K562 (cell line): ENCODE data around the gene ZFP2. TPM values are rescaled to one million over a fixed set of nuclear protein-coding genes. Genes with fewer than 3 reads are reported as not detected.

Source experiments
- ATAC-seq: fragments of 200-7000 bp; cut with Tn5 transposase; 3 replicates; pipeline ENCODE4 v1.9.1; 2020; ENCODE audit warnings: moderate library complexity
- BruUV-seq: library from RNA; stranded (reverse); fragments of 400-500 nt; replicated peaks from 2 replicates; lab custom pipeline; 2021; lab: Mats Ljungman, UMichigan
- CTCF ChIA-PET: fragments of 300-600 bp; formaldehyde crosslinking; extraction: SDS; loops from one replicate; lab custom pipeline; 2021; ENCODE audit warnings: low intra/inter-chr PET ratio; lab: Yijun Ruan, JAX
- POLR2A ChIA-PET: fragments of 300-600, 350-650 bp; sonication (Branson Sonifier 250); formaldehyde crosslinking; extraction: SDS; loops from one replicate; lab custom pipeline; 2021; ENCODE audit warnings: antibody characterized with exemption, inconsistent platforms; lab: Yijun Ruan, JAX
- DNase-seq, 4 experiments: peaks; one replicate each; pipeline versions ENCODE4 v3.0.0 to v3.0.0-alpha.2; 2011 to 2018; ENCODE audit warnings: low spot score in 3 of 4, mixed read lengths in 3 of 4; ENCODE audit errors: extremely low read depth in 1 of 4
- FAIRE-seq: peaks from 2 replicates; lab custom pipeline; 2011; peaks lifted over from hg19 to GRCh38; lab: Jason Lieb, UNC
- H2AFZ ChIP-seq: 2 replicates; pipeline ENCODE4 v1.6.0; 2011; ENCODE audit warnings: low read depth, low read length, control low read depth, inconsistent platforms
- H3K27ac ChIP-seq: fragments of 200-600 bp; 3 replicates; pipeline ENCODE4 v1.8.0; 2011; ENCODE audit warnings: low read depth, mild to moderate bottlenecking, control low read depth, inconsistent platforms, low read length, moderate library complexity, mixed read lengths; ENCODE audit errors: extremely low read depth
- H3K27me3 ChIP-seq, 2 experiments: fragments of 300-600 bp in 1 of 2; 2 replicates in 1 of 2; 3 replicates in 1 of 2; pipeline versions ENCODE4 v1.6.0 to v1.8.0; 2011; ENCODE audit warnings: inconsistent platforms in 2 of 2, low read length in 2 of 2, mild to moderate bottlenecking in 1 of 2, mixed read lengths in 1 of 2, moderate library complexity in 1 of 2; ENCODE audit not compliant: control insufficient read depth in 2 of 2, insufficient read depth in 2 of 2
- H3K36me3 ChIP-seq: fragments of 300-600 bp; 3 replicates; pipeline ENCODE4 v1.8.0; 2011; ENCODE audit warnings: mild to moderate bottlenecking, low read length, inconsistent platforms; ENCODE audit not compliant: control insufficient read depth, insufficient read depth
- H3K4me1 ChIP-seq, 2 experiments: fragments of 200-600 bp in 1 of 2; replicated peaks in 1 of 2; 2 replicates in 1 of 2; 3 replicates in 1 of 2; pipeline versions ENCODE4 v1.5.1 to v1.8.0; 2011; ENCODE audit warnings: inconsistent platforms in 2 of 2, low read length in 2 of 2, mild to moderate bottlenecking in 1 of 2, mixed read lengths in 1 of 2, moderate library complexity in 1 of 2; ENCODE audit not compliant: control insufficient read depth in 2 of 2, insufficient read depth in 2 of 2
- H3K4me2 ChIP-seq: 2 replicates; pipeline ENCODE4 v1.6.1; 2011; ENCODE audit warnings: low read length, control low read depth, inconsistent platforms, mixed read lengths; ENCODE audit not compliant: insufficient read depth
- H3K4me3 ChIP-seq: fragments of 200-600 bp; sonication (generic), shearing (Covaris generic); 2 replicates; pipeline ENCODE4 v1.5.1; 2016; ENCODE audit warnings: control low read depth, inconsistent platforms
- H3K79me2 ChIP-seq: fragments of 200-600 bp; 3 replicates; pipeline ENCODE4 v1.8.0; 2011; ENCODE audit warnings: low read length, inconsistent platforms; ENCODE audit not compliant: control insufficient read depth, insufficient read depth
- H3K9ac ChIP-seq, 2 experiments: 2 replicates each; pipeline versions ENCODE4 v1.6.0 to v1.6.1; 2011; ENCODE audit warnings: low read depth in 2 of 2, low read length in 2 of 2, control low read depth in 1 of 2, inconsistent platforms in 1 of 2, mild to moderate bottlenecking in 1 of 2, mixed read lengths in 1 of 2; ENCODE audit not compliant: insufficient read depth in 1 of 2
- H3K9me1 ChIP-seq: one replicate; pipeline ENCODE4 v1.6.0; 2011; ENCODE audit warnings: inconsistent platforms, mild to moderate bottlenecking, low read length, moderate library complexity; ENCODE audit not compliant: control insufficient read depth, insufficient read depth
- H3K9me3 ChIP-seq: replicated peaks from 2 replicates; pipeline ENCODE4 v1.5.1; 2011; ENCODE audit warnings: low read depth, low read length, inconsistent platforms; ENCODE audit not compliant: control insufficient read depth, insufficient read depth
- H4K20me1 ChIP-seq: replicated peaks from 2 replicates; pipeline ENCODE4 v1.6.1; 2011; ENCODE audit warnings: low read length, inconsistent platforms, mixed read lengths; ENCODE audit not compliant: control insufficient read depth, insufficient read depth
- ADNP ChIP-seq: fragments of 200-800 bp; sonication (Bioruptor generic); IDR thresholded peaks from 2 replicates; pipeline ENCODE4 v1.6.1; 2016; ENCODE audit warnings: missing genetic modification characterization, missing compliant biosample characterization
- BCOR ChIP-seq: fragments of 450-650 bp; IDR thresholded peaks from 2 replicates; pipeline ENCODE4 v1.6.1; 2016
- GTF3C2 ChIP-seq: IDR thresholded peaks from 3 replicates; pipeline ENCODE4 v1.6.1; 2011; ENCODE audit warnings: borderline replicate concordance, mild to moderate bottlenecking, moderate library complexity; ENCODE audit not compliant: insufficient read length; ENCODE audit errors: extremely low read depth
- HDAC2 ChIP-seq: fragments of 450-650 bp; IDR thresholded peaks from 2 replicates; pipeline ENCODE4 v1.6.1; 2016; ENCODE audit warnings: mild to moderate bottlenecking
- KDM1A ChIP-seq, 2 experiments: fragments of 450-650 bp; IDR thresholded peaks; 2 replicates each; pipeline ENCODE4 v1.6.1; 2016; ENCODE audit warnings: mild to moderate bottlenecking in 2 of 2
- MAFF ChIP-seq: IDR thresholded peaks from 2 replicates; pipeline ENCODE4 v1.6.1; 2012; ENCODE audit warnings: low read length, improper control_type of control experiment
- RBM25 ChIP-seq: fragments of 200-400 bp; formaldehyde crosslinking; IDR thresholded peaks from 2 replicates; pipeline ENCODE4 v1.6.1; 2018; ENCODE audit warnings: low read length, low read depth, moderate library complexity; ENCODE audit not compliant: severe bottlenecking
- RCOR1 ChIP-seq, 2 experiments: IDR thresholded peaks; 2 replicates each; pipeline ENCODE4 v1.6.1; 2012; ENCODE audit warnings: low read depth in 2 of 2, low read length in 2 of 2, borderline replicate concordance in 1 of 2, improper control_type of control experiment in 1 of 2
- ZFX ChIP-seq: sonication (generic); formaldehyde crosslinking; IDR thresholded peaks from 2 replicates; pipeline ENCODE4 v1.8.0; 2022; ENCODE audit warnings: mild to moderate bottlenecking, missing genetic modification reagents, moderate library complexity
- ZNF507 ChIP-seq: conservative IDR thresholded peaks from 2 replicates; pipeline ENCODE4 v1.6.1; 2017; ENCODE audit warnings: missing genetic modification characterization, missing compliant biosample characterization
- WGBS: fragments of 100-300 bp; shearing (Covaris generic); methylation state at CpG from one replicate; pipeline ENCODE4 v1.1.6; 2016; ENCODE audit warnings: low coverage, mixed read lengths; ENCODE audit not compliant: insufficient coverage; ENCODE audit errors: missing lambda C conversion rate; 5-methylcytosine and 5-hydroxymethylcytosine counted together
- in situ Hi-C: fragments of 300-500 bp; cut with MboI; formaldehyde crosslinking; loops from 4 replicates; pipeline ENCODE4 v1.15.0; 2018; ENCODE audit warnings: inconsistent platforms, mixed read lengths
- intact Hi-C: fragments of 100-400 bp; cut with micrococcal nuclease; formaldehyde crosslinking; loops from 2 replicates; pipeline ENCODE4 v1.14.2; 2022
- polyA plus RNA-seq, 8 experiments: library from polyadenylated mRNA; depleted of rRNA in 4 of 8; stranded (reverse) in 5 of 8; unstranded in 3 of 8; fragments of >200 nt; fragmentation: Nextera tagmentation in 2 of 8; fragmentation: Illumina TruSeq in 1 of 8; extraction: Ambion mirVana in 2 of 8; extraction: Trizol in 1 of 8; gene quantifications; 2 replicates each; pipeline versions ENCODE4 v1.2.1 to v1.2.3, GENCODE V29; 2011 to 2014; ENCODE audit warnings: inconsistent platforms in 1 of 8, missing spikeins in 1 of 8
- total RNA-seq, 7 experiments: library from RNA; depleted of rRNA in 6 of 7; stranded (reverse); fragments of >200 nt in 6 of 7; fragmentation: Illumina TruSeq in 2 of 7; extraction: Trizol in 2 of 7; gene quantifications; 2 replicates each; pipeline versions ENCODE4 v1.2.1 to v1.2.3, GENCODE V29; 2011 to 2021; ENCODE audit warnings: low replicate concordance in 1 of 7

ZFP2 gene
- total and polyA plus RNA-seq, 9 of the 15 experiments (the other 6 are each of a cell fraction or from before 2014, with no cell fraction given), result 0.07 to 0.13 TPM; not detected in 7

- Histone ChIP-seq H3K27ac (no peak overlapping the region), H3K27me3 (no peaks in the 10 kb centered on the region), H3K79me2 (peaks cover 15% of the 10 kb centered on the region), H4K20me1 (no peaks in the 10 kb centered on the region)
- CTCF ChIA-PET, result no interaction called here
- DNase-seq (no peak), ATAC-seq (no peak), FAIRE-seq (no peak)
- POLR2A ChIA-PET, result no interaction called here
- TF ChIP-seq RCOR1 (IDR thresholded peaks at IDR 0.05; ENCODE audit: borderline replicate concordance in 1 of 2, low read depth in 2 of 2, low read length in 2 of 2) (0 out of 4 replicates have a peak, but pooled peaks of 1 of the 2 experiments have one; percentile 44), MAFF (no peak), RBM25 (peak; percentile 76), KDM1A (IDR thresholded peaks at IDR 0.05) (peak; percentile 60 to 80), HDAC2 (peak; percentile 27; the same call in 1 of the 2 replicates), BCOR (peak; percentile 77), ZFX (no peak), ZNF507 (peak; percentile 44; the same call in 1 of the 2 replicates), ADNP (tag) (peak; percentile 50; the same call in 1 of the 2 replicates), GTF3C2 (no peak)
- TF ChIP-seq, all 486 proteins: peak for 7
- Histone ChIP-seq H3K9me3 (peaks cover 3% of the 10 kb centered on the region; the same call in 1 of the 2 replicates), H3K36me3 (peaks cover 47% of the 10 kb centered on the region), H3K9ac (no peak overlapping the region), H3K4me2 (no peak overlapping the region), H3K4me1 (peaks cover 11 to 13% of the 10 kb centered on the region in 2 experiments; a peak in 3 of 5 replicates), H3K4me3 (no peak overlapping the region), H2AFZ (no peak overlapping the region), H3K9me1 (peaks cover 2% of the 10 kb centered on the region)
- intact Hi-C loops, result no loop called here
- WGBS, result 99% methylated on average over 8 of the region's 8 CpGs
- BruUV-seq, result no TSS peak
- in situ Hi-C loops, result no loop called here
These were observed 34.1 kb upstream of the ZFP2 start for GRCh38 chr5:178861627-178862026.
